OCI-LY7 (cell line): ENCODE results near the gene RPL22. TPM values are rescaled to one million over a fixed set of nuclear protein-coding genes. Genes with fewer than 3 reads are reported as not detected.

Source experiments
- BruUV-seq: library from RNA; stranded (reverse); fragments of 400-500 nt; replicated peaks from 2 replicates; lab custom pipeline; 2021; lab: Mats Ljungman, UMichigan
- CTCF ChIA-PET: fragments of 300-600 bp; sonication (Branson Sonifier 250); formaldehyde crosslinking; loops from one replicate; lab custom pipeline; 2022; ENCODE audit warnings: antibody characterized with exemption; ENCODE audit not compliant: unreplicated experiment; lab: Charles Lee
- POLR2A ChIA-PET: fragments of 300-600 bp; sonication (Branson Sonifier 250); formaldehyde crosslinking; loops from one replicate; lab custom pipeline; 2022; ENCODE audit warnings: antibody characterized with exemption; lab: Charles Lee
- DNase-seq: peaks from one replicate; pipeline ENCODE4 v3.0.0-alpha.2; 2015; ENCODE audit warnings: low spot score
- H2AFZ ChIP-seq: fragments of 200-600 bp; sonication (generic), shearing (Covaris generic); 2 replicates; pipeline ENCODE4 v1.6.1; 2014; ENCODE audit warnings: mild to moderate bottlenecking, antibody characterized with exemption, low read length, moderate library complexity
- H3K27ac ChIP-seq: fragments of 200-600 bp; sonication (generic); 2 replicates; pipeline ENCODE4 v1.5.1; 2014; ENCODE audit warnings: mixed run types, low read depth, mild to moderate bottlenecking, moderate library complexity, low read length, inconsistent platforms; ENCODE audit not compliant: poor library complexity, severe bottlenecking
- H3K36me3 ChIP-seq: fragments of 200-600 bp; sonication (generic); 2 replicates; pipeline ENCODE4 v1.6.1; 2014; ENCODE audit warnings: mild to moderate bottlenecking, antibody characterized with exemption, low read length, moderate library complexity, mixed read lengths; ENCODE audit not compliant: insufficient read depth
- H3K4me1 ChIP-seq: fragments of 200-600 bp; sonication (generic); 2 replicates; pipeline ENCODE4 v1.5.1; 2014; ENCODE audit warnings: mild to moderate bottlenecking, low read length; ENCODE audit not compliant: insufficient read depth, poor library complexity, severe bottlenecking
- H3K4me2 ChIP-seq: fragments of 200-600 bp; sonication (generic); 2 replicates; pipeline ENCODE4 v1.6.1; 2014; ENCODE audit warnings: mild to moderate bottlenecking, low read length
- H3K4me3 ChIP-seq: fragments of 200-600 bp; sonication (generic); 2 replicates; pipeline ENCODE4 v1.5.1; 2014; ENCODE audit warnings: mild to moderate bottlenecking, low read depth, low read length; ENCODE audit not compliant: poor library complexity, severe bottlenecking
- H3K79me2 ChIP-seq: fragments of 200-600 bp; sonication (generic); 2 replicates; pipeline ENCODE4 v1.6.1; 2016; ENCODE audit warnings: low read depth, mild to moderate bottlenecking, low read length, moderate library complexity, mixed read lengths; ENCODE audit not compliant: insufficient read depth
- H3K9me2 ChIP-seq: fragments of 200-600 bp; sonication (generic); 2 replicates; pipeline ENCODE4 v1.6.1; 2016; ENCODE audit warnings: mild to moderate bottlenecking, low read length, mixed read lengths; ENCODE audit not compliant: insufficient read depth
- H3K9me3 ChIP-seq: fragments of 200-600 bp; sonication (generic); 2 replicates; pipeline ENCODE4 v1.6.1; 2014; ENCODE audit warnings: mild to moderate bottlenecking, mixed run types, low read length, mixed read lengths
- H4K20me1 ChIP-seq: fragments of 200-600 bp; sonication (generic); 2 replicates; pipeline ENCODE4 v1.6.1; 2014; ENCODE audit warnings: mild to moderate bottlenecking, antibody characterized with exemption, low read length, moderate library complexity, mixed read lengths; ENCODE audit not compliant: insufficient read depth
- EZH2phosphoT487 ChIP-seq: fragments of 200-600 bp; sonication (generic); IDR thresholded peaks from 2 replicates; pipeline ENCODE4 v1.6.1; 2018; ENCODE audit warnings: low read depth, borderline replicate concordance, mild to moderate bottlenecking, mixed run types, antibody characterized with exemption, low read length, moderate library complexity, mixed read lengths
- intact Hi-C: fragments of 100-400 bp; cut with micrococcal nuclease; formaldehyde crosslinking; loops from one replicate; pipeline ENCODE4 v1.10.0; 2022; ENCODE audit not compliant: unreplicated experiment
- total RNA-seq, 2 experiments: library from RNA; depleted of rRNA in 1 of 2; stranded (reverse); fragments of >200 nt in 1 of 2; shearing (Covaris generic) in 1 of 2; gene quantifications; 2 replicates each; pipeline ENCODE4 v1.2.3, GENCODE V29; 2014 to 2022
- TF ChIP-seq, protein P1 (sequence below): fragments of 200-600 bp; sonication (generic); conservative IDR thresholded peaks from 2 replicates; pipeline ENCODE4 v1.5.1; 2014; ENCODE audit warnings: mild to moderate bottlenecking, antibody characterized with exemption, low read length, moderate library complexity, mixed read lengths

Gene RPL22
- total RNA-seq, 2 experiments from 2014 or later, result 249 to 589 TPM

GRCh38 chr1:6184083-6184783 is 15.2 kb downstream of the RPL22 start:
- ChIA-PET CTCF (no interaction called here), POLR2A (no interaction called here)

GRCh38 chr1:6183520-6183989 is 15.8 kb downstream of the RPL22 start:
- no peak overlapping the region for H2AFZ ChIP-seq
- BruUV-seq, result no TSS peak
- no peaks in the 10 kb centered on the region for H3K9me3 ChIP-seq
- no peak overlapping the region for H3K27ac ChIP-seq
- no peak overlapping the region for H3K4me2 ChIP-seq
- H3K4me3 ChIP-seq, result no peak overlapping the region
- peaks cover 42% of the 10 kb centered on the region for H3K36me3 ChIP-seq
- H4K20me1 ChIP-seq, result 0 out of 2 replicates have a peak, but pooled peaks cover 4% of the 10 kb centered on the region
- H3K4me1 ChIP-seq, result no peaks in the 10 kb centered on the region
- peak; percentile 15 for DNase-seq
- H3K9me2 ChIP-seq, result no peaks in the 10 kb centered on the region
- ChIA-PET POLR2A (no interaction called here), CTCF (no interaction called here)
- intact Hi-C loops, result no loop called here
- TF ChIP-seq EZH2phosphoT487, result no peak
- TF ChIP-seq, protein P1, sequence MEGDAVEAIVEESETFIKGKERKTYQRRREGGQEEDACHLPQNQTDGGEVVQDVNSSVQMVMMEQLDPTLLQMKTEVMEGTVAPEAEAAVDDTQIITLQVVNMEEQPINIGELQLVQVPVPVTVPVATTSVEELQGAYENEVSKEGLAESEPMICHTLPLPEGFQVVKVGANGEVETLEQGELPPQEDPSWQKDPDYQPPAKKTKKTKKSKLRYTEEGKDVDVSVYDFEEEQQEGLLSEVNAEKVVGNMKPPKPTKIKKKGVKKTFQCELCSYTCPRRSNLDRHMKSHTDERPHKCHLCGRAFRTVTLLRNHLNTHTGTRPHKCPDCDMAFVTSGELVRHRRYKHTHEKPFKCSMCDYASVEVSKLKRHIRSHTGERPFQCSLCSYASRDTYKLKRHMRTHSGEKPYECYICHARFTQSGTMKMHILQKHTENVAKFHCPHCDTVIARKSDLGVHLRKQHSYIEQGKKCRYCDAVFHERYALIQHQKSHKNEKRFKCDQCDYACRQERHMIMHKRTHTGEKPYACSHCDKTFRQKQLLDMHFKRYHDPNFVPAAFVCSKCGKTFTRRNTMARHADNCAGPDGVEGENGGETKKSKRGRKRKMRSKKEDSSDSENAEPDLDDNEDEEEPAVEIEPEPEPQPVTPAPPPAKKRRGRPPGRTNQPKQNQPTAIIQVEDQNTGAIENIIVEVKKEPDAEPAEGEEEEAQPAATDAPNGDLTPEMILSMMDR, result 0 out of 2 replicates have a peak, but pooled peaks have one; percentile 26
- peaks cover 13% of the 10 kb centered on the region; the same call in 1 of the 2 replicates for H3K79me2 ChIP-seq

More at GRCh38 chr1:6184083-6184783, 15.2 kb downstream of the RPL22 start:
- H3K4me2 ChIP-seq, result no peak overlapping the region
- H3K36me3 ChIP-seq, result peaks cover 49% of the 10 kb centered on the region
- no peaks in the 10 kb centered on the region for H3K4me1 ChIP-seq
- no peak overlapping the region for H3K4me3 ChIP-seq
- no peak overlapping the region for H2AFZ ChIP-seq
- 0 out of 2 replicates have a peak, but pooled peaks cover 4% of the 10 kb centered on the region for H4K20me1 ChIP-seq
- H3K9me2 ChIP-seq, result no peaks in the 10 kb centered on the region
- no peak for DNase-seq
- no TSS peak for BruUV-seq
- H3K27ac ChIP-seq, result no peak overlapping the region
- no peaks in the 10 kb centered on the region for H3K9me3 ChIP-seq
- H3K79me2 ChIP-seq, result peaks cover 20% of the 10 kb centered on the region
- intact Hi-C loops, result no loop called here
- TF ChIP-seq, protein P1, result no peak
- no peak for TF ChIP-seq EZH2phosphoT487

DNA sequence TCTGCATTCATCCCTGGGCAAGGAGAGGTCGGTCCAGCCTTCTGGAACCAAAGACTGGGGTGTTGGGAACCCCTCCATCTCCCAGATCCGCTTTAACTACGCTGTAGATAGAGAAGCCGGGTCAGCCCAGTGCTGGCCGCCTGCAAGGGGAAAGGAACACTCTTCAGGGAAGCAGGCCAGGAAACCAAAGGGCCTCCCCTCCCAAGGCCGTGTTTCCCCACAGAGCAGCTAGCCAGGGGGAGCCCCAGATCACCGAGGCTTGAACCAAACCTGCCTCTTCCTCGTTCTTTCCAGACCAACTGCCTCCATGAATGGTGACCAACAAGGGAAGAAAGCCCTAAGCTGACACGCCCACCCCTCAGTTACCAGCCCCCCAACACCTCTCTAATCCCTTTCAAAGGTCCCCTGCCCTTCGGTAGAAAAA is 18.0 kb downstream of the RPL22 start:
- CTCF ChIA-PET, result no interaction called here
- H3K4me3 ChIP-seq, result no peak overlapping the region
- H3K36me3 ChIP-seq, result peaks cover 21% of the 10 kb centered on the region
- H3K27ac ChIP-seq, result no peak overlapping the region
- H2AFZ ChIP-seq, result no peak overlapping the region
- intact Hi-C loops, result no loop called here
- no peaks in the 10 kb centered on the region for H4K20me1 ChIP-seq
- H3K4me2 ChIP-seq, result no peak overlapping the region
- TF ChIP-seq, protein P1, result no peak
- no peak for TF ChIP-seq EZH2phosphoT487
- H3K9me3 ChIP-seq, result no peaks in the 10 kb centered on the region
- BruUV-seq, result no TSS peak
- no peak for DNase-seq
- POLR2A ChIA-PET, result no interaction called here
- no peaks in the 10 kb centered on the region for H3K9me2 ChIP-seq
- no peaks in the 10 kb centered on the region for H3K4me1 ChIP-seq
- no peaks in the 10 kb centered on the region for H3K79me2 ChIP-seq
